Breast epithelium (tissue), 4 donors: ENCODE data around the gene FLACC1. TPM values are rescaled to one million over a fixed set of nuclear protein-coding genes. Genes with fewer than 3 reads are reported as not detected.

Source experiments
- DNase-seq, 2 donors: peaks; one replicate each; pipeline ENCODE4 v3.0.0-alpha.2; 2019; ENCODE audit warnings: low spot score in 2 of 2
- H3K27ac ChIP-seq, 2 donors: fragments of 200-600 bp; sonication (generic) in 1 of 2; one replicate each; pipeline ENCODE4 v1.5.1; 2016 to 2019; ENCODE audit warnings: mild to moderate bottlenecking in 1 of 2
- H3K27me3 ChIP-seq, 2 donors: fragments of 200-600 bp; sonication (generic) in 1 of 2; one replicate each; pipeline versions ENCODE4 v1.5.1 to v1.6.0; 2017 to 2019; ENCODE audit warnings: control low read depth in 1 of 2, mild to moderate bottlenecking in 1 of 2
- H3K36me3 ChIP-seq: fragments of 200-600 bp; one replicate; pipeline ENCODE4 v1.5.1; 2019
- H3K4me1 ChIP-seq, 2 donors: fragments of 200-600 bp; sonication (generic); one replicate each; pipeline ENCODE4 v1.5.1; 2016 to 2019; ENCODE audit warnings: control low read depth in 1 of 2
- H3K4me3 ChIP-seq, 3 donors: fragments of 200-600 bp; sonication (generic); 1 replicate in 2 of 3; 2 replicates in 1 of 3; pipeline ENCODE4 v1.5.1; 2016 to 2019; ENCODE audit warnings: mild to moderate bottlenecking in 3 of 3, moderate library complexity in 2 of 3
- H3K9me3 ChIP-seq, 2 donors: fragments of 200-600 bp; sonication (generic) in 1 of 2; one replicate each; pipeline ENCODE4 v1.5.1; 2016 to 2019; ENCODE audit warnings: control low read depth in 1 of 2
- POLR2A ChIP-seq: fragments of 450-650 bp; IDR thresholded peaks from one replicate; pipeline ENCODE4 v1.6.1; 2016; ENCODE audit warnings: antibody characterized with exemption, mild to moderate bottlenecking, moderate library complexity
- POLR2AphosphoS5 ChIP-seq, 3 donors: sonication (generic); formaldehyde crosslinking; IDR thresholded peaks; one replicate each; pipeline ENCODE4 v1.6.1; 2017; ENCODE audit warnings: antibody characterized with exemption in 3 of 3
- intact Hi-C: fragments of 100-400 bp; cut with DNase I; formaldehyde crosslinking; loops from one replicate; pipeline ENCODE4 v1.15.1; 2023; ENCODE audit warnings: low total_unique reads
- total RNA-seq, 3 donors: library from RNA; depleted of rRNA; stranded (reverse); fragments of >200 nt; gene quantifications; one replicate each; pipeline ENCODE4 v1.1.0, GENCODE V29; 2016
- TF ChIP-seq, protein P1 (sequence below), 3 donors: fragments of 450-650 bp; IDR thresholded peaks; one replicate each; pipeline ENCODE4 v1.5.1; 2016 to 2017; ENCODE audit warnings: antibody characterized with exemption in 3 of 3, mild to moderate bottlenecking in 3 of 3, moderate library complexity in 3 of 3

FLACC1 gene
- total RNA-seq, 3 donors from 2014 or later, result 1.2 to 2.9 (median 1.6) TPM

GRCh38 chr2:201266629-201267028, 90.5 kb downstream of the FLACC1 start:
- H3K4me1 ChIP-seq, result no peaks in the 10 kb centered on the region
- no peak for DNase-seq
- H3K9me3 ChIP-seq, result no peaks in the 10 kb centered on the region
- H3K27me3 ChIP-seq, result no peaks in the 10 kb centered on the region
- H3K36me3 ChIP-seq, result no peaks in the 10 kb centered on the region
- TF ChIP-seq, protein P1, sequence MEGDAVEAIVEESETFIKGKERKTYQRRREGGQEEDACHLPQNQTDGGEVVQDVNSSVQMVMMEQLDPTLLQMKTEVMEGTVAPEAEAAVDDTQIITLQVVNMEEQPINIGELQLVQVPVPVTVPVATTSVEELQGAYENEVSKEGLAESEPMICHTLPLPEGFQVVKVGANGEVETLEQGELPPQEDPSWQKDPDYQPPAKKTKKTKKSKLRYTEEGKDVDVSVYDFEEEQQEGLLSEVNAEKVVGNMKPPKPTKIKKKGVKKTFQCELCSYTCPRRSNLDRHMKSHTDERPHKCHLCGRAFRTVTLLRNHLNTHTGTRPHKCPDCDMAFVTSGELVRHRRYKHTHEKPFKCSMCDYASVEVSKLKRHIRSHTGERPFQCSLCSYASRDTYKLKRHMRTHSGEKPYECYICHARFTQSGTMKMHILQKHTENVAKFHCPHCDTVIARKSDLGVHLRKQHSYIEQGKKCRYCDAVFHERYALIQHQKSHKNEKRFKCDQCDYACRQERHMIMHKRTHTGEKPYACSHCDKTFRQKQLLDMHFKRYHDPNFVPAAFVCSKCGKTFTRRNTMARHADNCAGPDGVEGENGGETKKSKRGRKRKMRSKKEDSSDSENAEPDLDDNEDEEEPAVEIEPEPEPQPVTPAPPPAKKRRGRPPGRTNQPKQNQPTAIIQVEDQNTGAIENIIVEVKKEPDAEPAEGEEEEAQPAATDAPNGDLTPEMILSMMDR (IDR thresholded peaks at IDR 0.05), result no peak
- TF ChIP-seq POLR2AphosphoS5 (IDR thresholded peaks at IDR 0.05), result no peak
- TF ChIP-seq POLR2A, result no peak
- H3K4me3 ChIP-seq, result no peak overlapping the region
- intact Hi-C loops, result no loop called here
- no peak overlapping the region for H3K27ac ChIP-seq

- TF ChIP-seq POLR2AphosphoS5 (IDR thresholded peaks at IDR 0.05) (no peak), POLR2A (no peak)
- TF ChIP-seq, protein P1 (IDR thresholded peaks at IDR 0.05), result no peak
- H3K27ac ChIP-seq, result no peak overlapping the region
- no peaks in the 10 kb centered on the region for H3K36me3 ChIP-seq
- no peaks in the 10 kb centered on the region for H3K4me1 ChIP-seq
- DNase-seq, result no peak
- no peaks in the 10 kb centered on the region for H3K9me3 ChIP-seq
- H3K4me3 ChIP-seq, result no peak overlapping the region
- intact Hi-C loops, result no loop called here
- H3K27me3 ChIP-seq, result no peaks in the 10 kb centered on the region
Measured at GRCh38 chr2:201264472-201265173, 92.5 kb downstream of the FLACC1 start.

- Histone ChIP-seq H3K27ac (no peak overlapping the region), H3K4me1 (no peaks in the 10 kb centered on the region)
- DNase-seq, result no peak
Measured at GRCh38 chr2:201263779-201264178, 93.4 kb downstream of the FLACC1 start.

DNA sequence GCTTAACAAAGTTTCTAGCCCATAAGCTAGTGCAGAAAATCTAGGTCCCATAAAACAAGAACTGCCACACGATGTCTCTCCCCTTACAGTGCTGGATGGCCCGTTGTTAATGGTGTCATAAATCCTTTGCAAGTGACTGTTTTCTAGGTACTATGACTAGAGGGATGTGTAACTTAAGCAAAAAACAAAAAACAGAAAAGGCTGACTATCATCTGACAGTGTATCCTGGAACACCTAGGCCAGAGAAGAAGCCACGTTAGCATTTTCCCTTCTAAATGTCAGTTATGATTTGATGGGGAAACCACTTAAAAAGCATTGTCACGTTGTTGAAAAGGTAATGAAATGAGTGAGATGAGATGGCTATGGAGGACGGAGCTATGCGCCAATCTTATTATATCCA, 94.4 kb downstream of the FLACC1 start:
- TF ChIP-seq, protein P1 (IDR thresholded peaks at IDR 0.05), result no peak
- TF ChIP-seq POLR2A (no peak), POLR2AphosphoS5 (IDR thresholded peaks at IDR 0.05) (no peak)
- intact Hi-C loops, result no loop called here
- Histone ChIP-seq H3K4me3 (no peak overlapping the region), H3K9me3 (no peaks in the 10 kb centered on the region), H3K27me3 (no peaks in the 10 kb centered on the region), H3K4me1 (no peaks in the 10 kb centered on the region), H3K36me3 (no peaks in the 10 kb centered on the region), H3K27ac (no peak overlapping the region)
- no peak for DNase-seq

More at GRCh38 chr2:201263779-201264178, 93.4 kb downstream of the FLACC1 start:
- Histone ChIP-seq H3K9me3 (no peaks in the 10 kb centered on the region), H3K27me3 (no peaks in the 10 kb centered on the region), H3K4me3 (no peak overlapping the region), H3K36me3 (no peaks in the 10 kb centered on the region)
- no peak for TF ChIP-seq POLR2AphosphoS5 (IDR thresholded peaks at IDR 0.05)
- TF ChIP-seq, protein P1 (IDR thresholded peaks at IDR 0.05), result no peak
- no peak for TF ChIP-seq POLR2A
- intact Hi-C loops, result no loop called here

GRCh38 chr2:201261906-201262305, 95.2 kb downstream of the FLACC1 start:
- Histone ChIP-seq H3K9me3 (no peaks in the 10 kb centered on the region), H3K4me3 (peak overlapping the region in 2 of 3 donors; percentile 17 to 28), H3K36me3 (no peaks in the 10 kb centered on the region), H3K27me3 (no peaks in the 10 kb centered on the region), H3K27ac (no peak overlapping the region), H3K4me1 (no peaks in the 10 kb centered on the region)
- intact Hi-C loops, result no loop called here
- no peak for DNase-seq
- TF ChIP-seq, protein P1 (IDR thresholded peaks at IDR 0.05), result no peak
- no peak for TF ChIP-seq POLR2A
- TF ChIP-seq POLR2AphosphoS5 (IDR thresholded peaks at IDR 0.05), result no peak
